Caco-2 (cell line): ENCODE results near the gene TMEM200B. TPM values are rescaled to one million over a fixed set of nuclear protein-coding genes. Genes with fewer than 3 reads are reported as not detected.
"Not testable (repeated sequence)": the region's sequence is repeated elsewhere in the genome, so short reads cannot be mapped to it uniquely, and the experiment has no call there.

Experiments
- BruUV-seq: library from RNA; stranded (reverse); fragments of 400-500 nt; replicated peaks from 2 replicates; lab custom pipeline; 2021; lab: Mats Ljungman, UMichigan
- CTCF ChIA-PET: fragments of 300-600 bp; sonication (Branson Sonifier 250); formaldehyde crosslinking; loops from one replicate; lab custom pipeline; 2022; ENCODE audit warnings: antibody characterized with exemption; lab: Charles Lee
- POLR2A ChIA-PET: fragments of 300-600 bp; sonication (Branson Sonifier 250); formaldehyde crosslinking; loops from one replicate; lab custom pipeline; 2022; ENCODE audit warnings: antibody characterized with exemption; lab: Charles Lee
- DNase-seq, 2 experiments: peaks; one replicate each; pipeline versions ENCODE4 v3.0.0 to v3.0.0-alpha.2; 2020 to 2022
- H3K27me3 ChIP-seq: replicated peaks from 2 replicates; pipeline ENCODE4 v1.6.0; 2011; ENCODE audit warnings: low read length; ENCODE audit not compliant: control insufficient read depth, insufficient read depth
- H3K36me3 ChIP-seq: 2 replicates; pipeline ENCODE4 v1.5.1; 2011; ENCODE audit warnings: low read length; ENCODE audit not compliant: control insufficient read depth, insufficient read depth
- H3K4me1 ChIP-seq: fragments of 250-450 bp; sonication (Bioruptor Pico); 2 replicates; pipeline ENCODE4 v1.5.1; 2020; ENCODE audit warnings: mild to moderate bottlenecking
- H3K4me3 ChIP-seq: 2 replicates; pipeline ENCODE4 v1.5.1; 2011; ENCODE audit warnings: low read depth, mild to moderate bottlenecking, control low read depth, low read length
- H3K9me3 ChIP-seq: fragments of 250-450 bp; sonication (Bioruptor Pico); 2 replicates; pipeline ENCODE4 v1.5.1; 2020; ENCODE audit warnings: mild to moderate bottlenecking, moderate library complexity
- H3K27ac Mint-ChIP-seq: one replicate; pipeline ENCODE4 v1.8.0; 2022; ENCODE audit warnings: mixed read lengths; ENCODE audit not compliant: unreplicated experiment
- H3K27me3 Mint-ChIP-seq: one replicate; pipeline ENCODE4 v1.8.0; 2022; ENCODE audit warnings: mixed read lengths; ENCODE audit not compliant: insufficient read depth, unreplicated experiment
- H3K36me3 Mint-ChIP-seq: one replicate; pipeline ENCODE4 v1.8.0; 2022; ENCODE audit warnings: mild to moderate bottlenecking, mixed read lengths; ENCODE audit not compliant: insufficient read depth, unreplicated experiment
- H3K4me1 Mint-ChIP-seq: one replicate; pipeline ENCODE4 v1.8.0; 2022; ENCODE audit warnings: low read depth, mixed read lengths; ENCODE audit not compliant: unreplicated experiment
- H3K4me3 Mint-ChIP-seq: one replicate; pipeline ENCODE4 v1.8.0; 2022; ENCODE audit warnings: mild to moderate bottlenecking, moderate library complexity, mixed read lengths; ENCODE audit not compliant: unreplicated experiment
- H3K9me3 Mint-ChIP-seq: one replicate; pipeline ENCODE4 v1.8.0; 2022; ENCODE audit warnings: mixed read lengths; ENCODE audit not compliant: unreplicated experiment
- intact Hi-C: fragments of 100-400 bp; cut with micrococcal nuclease; formaldehyde crosslinking; loops from one replicate; pipeline ENCODE4 v1.10.0; 2022; ENCODE audit not compliant: unreplicated experiment
- total RNA-seq: library from RNA; stranded (reverse); gene quantifications from 2 replicates; pipeline ENCODE4 v1.2.3, GENCODE V29; 2022
- TF ChIP-seq, protein P1 (sequence below), 2 experiments: fragments of 200-600 bp in 1 of 2; IDR thresholded peaks; 1 replicate in 1 of 2; 2 replicates in 1 of 2; pipeline versions ENCODE4 v1.5.1 to v1.8.0; 2011 to 2022; ENCODE audit warnings: antibody characterized with exemption in 1 of 2, control low read depth in 1 of 2, inconsistent platforms in 1 of 2, low read depth in 1 of 2, low read length in 1 of 2, mild to moderate bottlenecking in 1 of 2, moderate library complexity in 1 of 2; ENCODE audit not compliant: insufficient read depth in 1 of 2, severe bottlenecking in 1 of 2, unreplicated experiment in 1 of 2

TMEM200B gene
- total RNA-seq, 1 experiment from 2014 or later: 3.3 TPM

DNA sequence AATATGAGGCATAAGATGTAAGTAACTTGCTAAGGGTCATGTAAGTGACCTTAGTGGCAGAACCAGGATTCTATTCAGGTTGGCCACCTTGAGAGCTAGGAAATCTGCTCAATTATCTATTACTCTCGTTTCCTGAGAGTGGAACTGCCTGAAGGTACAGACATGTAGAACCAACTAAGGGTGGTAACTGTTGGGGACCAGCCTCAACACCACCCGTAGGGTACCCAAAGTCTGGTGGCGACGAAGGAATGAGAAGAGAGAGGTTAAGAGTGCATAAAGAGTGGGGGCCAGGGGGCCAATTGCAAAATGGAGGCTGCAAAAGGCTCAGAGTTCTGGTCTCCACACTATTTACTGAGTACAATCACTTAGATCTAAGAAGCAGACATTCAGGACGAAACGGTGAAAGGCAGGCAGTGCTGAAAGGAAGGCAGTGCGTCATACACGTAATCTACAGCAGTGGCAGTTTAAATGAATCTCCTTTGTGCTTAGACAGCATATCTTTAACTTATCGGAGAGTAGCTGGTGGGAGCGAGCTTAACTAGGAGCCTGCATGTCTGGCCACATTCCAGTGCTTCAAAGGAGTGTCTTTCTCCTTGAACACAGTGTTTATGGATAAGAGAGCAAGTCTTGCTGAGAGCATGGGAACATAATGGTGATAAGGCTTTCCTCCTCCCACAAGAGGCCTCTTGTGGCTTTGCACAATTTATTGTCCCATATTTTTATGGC, 33.0 kb upstream of the TMEM200B start:
- peak; percentile 71 to 76 for DNase-seq

DNA sequence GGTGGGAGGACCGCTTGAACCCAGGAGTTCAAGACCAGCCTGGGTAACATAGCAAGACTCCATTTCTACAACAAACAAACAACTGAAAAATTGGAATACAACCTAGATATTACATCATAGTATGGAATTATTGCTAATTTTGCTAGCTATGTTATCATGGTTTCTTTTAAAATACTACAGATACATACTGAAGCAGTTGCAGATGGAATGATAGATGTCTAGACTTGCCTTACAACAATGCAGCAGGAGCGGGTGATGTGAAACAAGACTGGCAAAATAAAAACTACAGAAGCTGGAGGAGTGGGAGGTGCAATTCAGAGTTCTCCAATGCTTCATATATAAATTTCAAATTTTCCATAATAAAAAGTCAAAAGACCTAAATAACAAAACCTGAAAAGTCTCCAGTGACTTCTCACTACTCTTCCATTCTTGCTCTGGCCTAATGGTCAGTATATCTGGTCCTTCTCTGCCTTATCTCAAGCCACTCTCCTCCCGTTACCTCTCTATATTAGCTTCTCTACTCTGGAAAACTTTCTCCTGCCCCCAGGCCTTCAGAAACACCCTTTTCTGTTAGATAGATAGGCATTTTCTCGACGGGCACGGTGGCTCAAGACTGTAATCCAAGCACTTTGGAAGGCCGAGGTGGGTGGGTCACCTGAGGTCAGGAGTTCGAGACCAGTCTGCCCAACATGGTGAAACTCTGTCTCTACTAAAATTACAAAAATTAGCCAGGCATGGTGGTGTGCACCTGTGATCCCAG, 28.5 kb upstream of the TMEM200B start:
- no TSS peak for BruUV-seq
- CTCF ChIA-PET: no interaction called here

More for the DNA sequence above, 33.0 kb upstream of the TMEM200B start:
- intact Hi-C loops: no loop called here
- no peaks in the 10 kb centered on the region for H3K27me3 ChIP-seq
- BruUV-seq: no TSS peak
- TF ChIP-seq, protein P1, sequence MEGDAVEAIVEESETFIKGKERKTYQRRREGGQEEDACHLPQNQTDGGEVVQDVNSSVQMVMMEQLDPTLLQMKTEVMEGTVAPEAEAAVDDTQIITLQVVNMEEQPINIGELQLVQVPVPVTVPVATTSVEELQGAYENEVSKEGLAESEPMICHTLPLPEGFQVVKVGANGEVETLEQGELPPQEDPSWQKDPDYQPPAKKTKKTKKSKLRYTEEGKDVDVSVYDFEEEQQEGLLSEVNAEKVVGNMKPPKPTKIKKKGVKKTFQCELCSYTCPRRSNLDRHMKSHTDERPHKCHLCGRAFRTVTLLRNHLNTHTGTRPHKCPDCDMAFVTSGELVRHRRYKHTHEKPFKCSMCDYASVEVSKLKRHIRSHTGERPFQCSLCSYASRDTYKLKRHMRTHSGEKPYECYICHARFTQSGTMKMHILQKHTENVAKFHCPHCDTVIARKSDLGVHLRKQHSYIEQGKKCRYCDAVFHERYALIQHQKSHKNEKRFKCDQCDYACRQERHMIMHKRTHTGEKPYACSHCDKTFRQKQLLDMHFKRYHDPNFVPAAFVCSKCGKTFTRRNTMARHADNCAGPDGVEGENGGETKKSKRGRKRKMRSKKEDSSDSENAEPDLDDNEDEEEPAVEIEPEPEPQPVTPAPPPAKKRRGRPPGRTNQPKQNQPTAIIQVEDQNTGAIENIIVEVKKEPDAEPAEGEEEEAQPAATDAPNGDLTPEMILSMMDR (IDR thresholded peaks at IDR 0.05; ENCODE audit: insufficient read depth in 1 of 2, low read depth in 1 of 2, low read length in 1 of 2, severe bottlenecking in 1 of 2, unreplicated experiment in 1 of 2): no peak
- Mint-ChIP-seq H3K27me3 (no peaks in the 10 kb centered on the region), H3K27ac (peak overlapping the region; percentile 82), H3K36me3 (peaks cover 82% of the 10 kb centered on the region), H3K4me1 (no peaks in the 10 kb centered on the region), H3K4me3 (peak overlapping the region; percentile 52), H3K9me3 (no peaks in the 10 kb centered on the region)
- H3K4me1 ChIP-seq: peaks cover 16% of the 10 kb centered on the region
- peaks cover 2% of the 10 kb centered on the region; the same call in 1 of the 2 replicates for H3K36me3 ChIP-seq
- ChIA-PET CTCF (interaction anchor here (0.9 to 1.2 kb wide), 4 partner anchors 10 to 67 kb away, joined by 3 to 7 read pairs (median 3); partner anchors contain the start of gene SRSF4), POLR2A (interaction anchor here (0.7 to 1.2 kb wide), 2 partner anchors 9 to 30 kb away, joined by 3 read pairs; no protein-coding TSS in a partner anchor)
- H3K9me3 ChIP-seq: peaks cover 4% of the 10 kb centered on the region; the same call in 1 of the 2 replicates
- H3K4me3 ChIP-seq: no peak overlapping the region

DNA sequence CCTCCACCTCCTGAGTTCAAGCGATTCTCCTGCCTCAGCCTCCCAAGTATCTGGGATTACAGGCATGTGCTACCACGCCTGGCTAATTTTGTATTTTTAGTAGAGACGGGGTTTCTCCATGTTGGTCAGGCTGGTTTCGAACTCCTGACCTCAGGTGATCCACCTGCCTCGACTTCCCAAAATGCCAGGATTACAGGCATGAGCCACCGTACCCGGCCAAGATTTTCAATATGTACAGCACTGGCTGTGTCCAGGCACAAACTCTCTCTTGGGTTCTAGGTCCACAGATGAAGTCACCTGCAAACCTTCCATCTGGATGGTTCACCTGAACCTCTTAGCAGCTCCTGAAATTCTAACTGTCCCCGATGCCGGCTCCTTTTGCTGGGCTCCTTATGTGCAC, 26.6 kb upstream of the TMEM200B start:
- BruUV-seq, H3K4me3 Mint-ChIP-seq, H3K27me3 Mint-ChIP-seq, H3K9me3 ChIP-seq, H3K27me3 ChIP-seq, H3K36me3 ChIP-seq, CTCF ChIA-PET, intact Hi-C loops, H3K9me3 Mint-ChIP-seq, DNase-seq, H3K4me3 ChIP-seq, POLR2A ChIA-PET: not testable (repeated sequence)
- H3K4me1 ChIP-seq: peaks cover 14% of the 10 kb centered on the region
- Mint-ChIP-seq H3K27ac (peak overlapping the region; percentile 42), H3K36me3 (peaks cover 100% of the 10 kb centered on the region), H3K4me1 (peaks cover 18% of the 10 kb centered on the region)

More for the DNA sequence above, 28.5 kb upstream of the TMEM200B start:
- Mint-ChIP-seq H3K9me3 (no peaks in the 10 kb centered on the region), H3K27ac (no peak overlapping the region), H3K4me1 (peaks cover 9% of the 10 kb centered on the region), H3K27me3 (no peaks in the 10 kb centered on the region), H3K4me3 (no peak overlapping the region), H3K36me3 (peaks cover 92% of the 10 kb centered on the region)
- DNase-seq: no peak
- no peaks in the 10 kb centered on the region for H3K27me3 ChIP-seq
- H3K4me3 ChIP-seq: no peak overlapping the region
- peaks cover 2% of the 10 kb centered on the region; the same call in 1 of the 2 replicates for H3K9me3 ChIP-seq
- TF ChIP-seq, protein P1 (IDR thresholded peaks at IDR 0.05; ENCODE audit: insufficient read depth in 1 of 2, low read depth in 1 of 2, low read length in 1 of 2, severe bottlenecking in 1 of 2, unreplicated experiment in 1 of 2): no peak
- H3K36me3 ChIP-seq: no peaks in the 10 kb centered on the region; the same call in none of the 2 replicates
- intact Hi-C loops: no loop called here
- POLR2A ChIA-PET: no interaction called here
- peaks cover 10% of the 10 kb centered on the region for H3K4me1 ChIP-seq
